Neural cell (in vitro differentiated cells): ENCODE measurements around the gene PCDHAC2.

Source experiments
- EP300 ChIP-seq: fragments of 450-650 bp; conservative IDR thresholded peaks from 2 replicates; pipeline ENCODE4 v1.6.1; 2014; ENCODE audit warnings: antibody characterized with exemption, mild to moderate bottlenecking, moderate library complexity; ENCODE audit not compliant: poor library complexity, severe bottlenecking
- POLR2AphosphoS5 ChIP-seq: IDR thresholded peaks from 2 replicates; pipeline ENCODE4 v1.6.1; 2012
- RAD21 ChIP-seq: fragments of 450-650 bp; conservative IDR thresholded peaks from 2 replicates; pipeline ENCODE4 v1.6.1; 2014; ENCODE audit warnings: antibody characterized with exemption, mild to moderate bottlenecking, moderate library complexity
- TAF1 ChIP-seq: IDR thresholded peaks from 2 replicates; pipeline ENCODE4 v1.6.1; 2012; ENCODE audit warnings: low read depth
- TF ChIP-seq, protein P1 (sequence below): fragments of 450-650 bp; IDR thresholded peaks from 2 replicates; pipeline ENCODE4 v1.5.1; 2014; ENCODE audit warnings: antibody characterized with exemption, mild to moderate bottlenecking, moderate library complexity; ENCODE audit not compliant: poor library complexity, severe bottlenecking
- TF ChIP-seq, protein P2 (sequence below): IDR thresholded peaks from 2 replicates; pipeline ENCODE4 v1.6.1; 2012; ENCODE audit warnings: borderline replicate concordance

DNA sequence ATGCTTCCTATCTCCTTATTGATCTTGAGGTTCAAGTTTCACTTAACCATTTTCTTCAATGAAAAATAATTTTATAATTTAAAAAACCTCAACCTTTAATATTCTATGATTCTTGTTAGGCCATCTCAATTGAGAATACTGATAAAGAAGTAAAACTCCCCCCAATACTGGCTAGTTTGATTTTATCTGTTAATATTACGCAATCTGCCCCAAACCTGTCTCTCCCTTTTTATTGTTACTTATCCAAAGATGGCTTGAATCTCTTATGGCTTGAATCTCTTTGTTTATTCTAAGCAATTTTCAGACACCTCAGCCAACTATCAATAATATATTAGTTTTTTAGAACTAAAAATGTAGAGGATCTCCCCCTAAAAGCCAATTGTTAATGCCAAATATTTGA is 4.1 kb upstream of the PCDHAC2 start:
- TF ChIP-seq POLR2AphosphoS5 (no peak), RAD21 (no peak), EP300 (no peak), TAF1 (no peak)
- TF ChIP-seq, protein P1, sequence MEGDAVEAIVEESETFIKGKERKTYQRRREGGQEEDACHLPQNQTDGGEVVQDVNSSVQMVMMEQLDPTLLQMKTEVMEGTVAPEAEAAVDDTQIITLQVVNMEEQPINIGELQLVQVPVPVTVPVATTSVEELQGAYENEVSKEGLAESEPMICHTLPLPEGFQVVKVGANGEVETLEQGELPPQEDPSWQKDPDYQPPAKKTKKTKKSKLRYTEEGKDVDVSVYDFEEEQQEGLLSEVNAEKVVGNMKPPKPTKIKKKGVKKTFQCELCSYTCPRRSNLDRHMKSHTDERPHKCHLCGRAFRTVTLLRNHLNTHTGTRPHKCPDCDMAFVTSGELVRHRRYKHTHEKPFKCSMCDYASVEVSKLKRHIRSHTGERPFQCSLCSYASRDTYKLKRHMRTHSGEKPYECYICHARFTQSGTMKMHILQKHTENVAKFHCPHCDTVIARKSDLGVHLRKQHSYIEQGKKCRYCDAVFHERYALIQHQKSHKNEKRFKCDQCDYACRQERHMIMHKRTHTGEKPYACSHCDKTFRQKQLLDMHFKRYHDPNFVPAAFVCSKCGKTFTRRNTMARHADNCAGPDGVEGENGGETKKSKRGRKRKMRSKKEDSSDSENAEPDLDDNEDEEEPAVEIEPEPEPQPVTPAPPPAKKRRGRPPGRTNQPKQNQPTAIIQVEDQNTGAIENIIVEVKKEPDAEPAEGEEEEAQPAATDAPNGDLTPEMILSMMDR = no peak
- TF ChIP-seq, protein P2, sequence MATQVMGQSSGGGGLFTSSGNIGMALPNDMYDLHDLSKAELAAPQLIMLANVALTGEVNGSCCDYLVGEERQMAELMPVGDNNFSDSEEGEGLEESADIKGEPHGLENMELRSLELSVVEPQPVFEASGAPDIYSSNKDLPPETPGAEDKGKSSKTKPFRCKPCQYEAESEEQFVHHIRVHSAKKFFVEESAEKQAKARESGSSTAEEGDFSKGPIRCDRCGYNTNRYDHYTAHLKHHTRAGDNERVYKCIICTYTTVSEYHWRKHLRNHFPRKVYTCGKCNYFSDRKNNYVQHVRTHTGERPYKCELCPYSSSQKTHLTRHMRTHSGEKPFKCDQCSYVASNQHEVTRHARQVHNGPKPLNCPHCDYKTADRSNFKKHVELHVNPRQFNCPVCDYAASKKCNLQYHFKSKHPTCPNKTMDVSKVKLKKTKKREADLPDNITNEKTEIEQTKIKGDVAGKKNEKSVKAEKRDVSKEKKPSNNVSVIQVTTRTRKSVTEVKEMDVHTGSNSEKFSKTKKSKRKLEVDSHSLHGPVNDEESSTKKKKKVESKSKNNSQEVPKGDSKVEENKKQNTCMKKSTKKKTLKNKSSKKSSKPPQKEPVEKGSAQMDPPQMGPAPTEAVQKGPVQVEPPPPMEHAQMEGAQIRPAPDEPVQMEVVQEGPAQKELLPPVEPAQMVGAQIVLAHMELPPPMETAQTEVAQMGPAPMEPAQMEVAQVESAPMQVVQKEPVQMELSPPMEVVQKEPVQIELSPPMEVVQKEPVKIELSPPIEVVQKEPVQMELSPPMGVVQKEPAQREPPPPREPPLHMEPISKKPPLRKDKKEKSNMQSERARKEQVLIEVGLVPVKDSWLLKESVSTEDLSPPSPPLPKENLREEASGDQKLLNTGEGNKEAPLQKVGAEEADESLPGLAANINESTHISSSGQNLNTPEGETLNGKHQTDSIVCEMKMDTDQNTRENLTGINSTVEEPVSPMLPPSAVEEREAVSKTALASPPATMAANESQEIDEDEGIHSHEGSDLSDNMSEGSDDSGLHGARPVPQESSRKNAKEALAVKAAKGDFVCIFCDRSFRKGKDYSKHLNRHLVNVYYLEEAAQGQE = no peak
